HG02623 (cell line): ENCODE results near the gene FRS2.
"Not testable (repeated sequence)": the region's sequence is repeated elsewhere in the genome, so short reads cannot be mapped to it uniquely, and the experiment has no call there.

Source experiments
- ATAC-seq: cut with Tn5 transposase; IDR thresholded peaks from one replicate; pipeline ENCODE4 v1.9.1; 2021; ENCODE audit warnings: moderate library complexity; ENCODE audit not compliant: unreplicated experiment

FRS2 gene, protein sequence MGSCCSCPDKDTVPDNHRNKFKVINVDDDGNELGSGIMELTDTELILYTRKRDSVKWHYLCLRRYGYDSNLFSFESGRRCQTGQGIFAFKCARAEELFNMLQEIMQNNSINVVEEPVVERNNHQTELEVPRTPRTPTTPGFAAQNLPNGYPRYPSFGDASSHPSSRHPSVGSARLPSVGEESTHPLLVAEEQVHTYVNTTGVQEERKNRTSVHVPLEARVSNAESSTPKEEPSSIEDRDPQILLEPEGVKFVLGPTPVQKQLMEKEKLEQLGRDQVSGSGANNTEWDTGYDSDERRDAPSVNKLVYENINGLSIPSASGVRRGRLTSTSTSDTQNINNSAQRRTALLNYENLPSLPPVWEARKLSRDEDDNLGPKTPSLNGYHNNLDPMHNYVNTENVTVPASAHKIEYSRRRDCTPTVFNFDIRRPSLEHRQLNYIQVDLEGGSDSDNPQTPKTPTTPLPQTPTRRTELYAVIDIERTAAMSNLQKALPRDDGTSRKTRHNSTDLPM

DNA sequence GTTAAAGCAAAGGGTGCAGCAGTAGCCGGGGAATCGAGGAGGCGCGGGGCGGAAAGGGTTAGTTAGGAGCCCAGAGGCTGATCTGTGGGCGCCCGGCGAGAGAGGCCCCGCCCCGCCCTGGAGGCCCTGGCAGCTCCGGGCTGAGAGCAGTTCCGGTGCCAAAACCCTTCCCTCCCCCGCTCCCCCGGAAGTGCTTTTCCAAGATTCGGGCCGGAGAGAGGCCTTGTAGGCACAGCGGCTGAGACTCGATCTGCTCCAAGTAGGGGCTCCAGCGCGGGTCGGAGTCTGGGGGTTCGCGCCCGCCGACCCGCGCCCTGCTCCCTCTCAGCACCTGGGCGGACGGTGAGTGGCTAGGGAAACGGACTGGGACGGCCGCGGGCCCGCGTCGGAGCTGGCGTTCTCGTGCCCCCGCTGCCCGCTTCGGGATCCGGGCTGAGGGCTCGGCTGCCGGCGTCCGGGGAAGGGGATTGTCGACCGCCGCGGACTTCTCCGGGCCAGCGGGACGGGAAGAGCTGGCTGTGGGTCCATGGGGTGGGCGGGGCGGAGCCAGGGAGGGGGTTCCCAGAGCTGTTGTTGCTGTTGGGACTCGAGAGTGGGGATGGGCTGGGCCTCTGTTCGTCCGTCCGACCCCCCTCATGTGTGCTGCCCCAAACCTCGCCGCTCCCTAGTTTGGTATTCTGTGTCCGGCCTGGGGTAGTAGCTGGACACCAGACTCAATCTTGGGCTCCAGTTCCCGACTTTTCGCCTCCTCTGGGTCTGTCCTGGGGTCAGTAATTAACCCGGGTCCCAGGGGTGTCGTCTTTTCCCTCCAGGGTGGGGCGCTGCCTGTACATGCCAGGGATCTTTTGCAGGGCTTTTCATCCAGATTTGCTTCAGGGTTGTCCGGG lies at the start of gene FRS2:
Gene FRS2, plus strand, starts transcription at position 200 of the 887 bp plus-strand sequence. CDS start 98,643 bp downstream, outside the sequence.
- peak; percentile 93 for ATAC-seq

DNA sequence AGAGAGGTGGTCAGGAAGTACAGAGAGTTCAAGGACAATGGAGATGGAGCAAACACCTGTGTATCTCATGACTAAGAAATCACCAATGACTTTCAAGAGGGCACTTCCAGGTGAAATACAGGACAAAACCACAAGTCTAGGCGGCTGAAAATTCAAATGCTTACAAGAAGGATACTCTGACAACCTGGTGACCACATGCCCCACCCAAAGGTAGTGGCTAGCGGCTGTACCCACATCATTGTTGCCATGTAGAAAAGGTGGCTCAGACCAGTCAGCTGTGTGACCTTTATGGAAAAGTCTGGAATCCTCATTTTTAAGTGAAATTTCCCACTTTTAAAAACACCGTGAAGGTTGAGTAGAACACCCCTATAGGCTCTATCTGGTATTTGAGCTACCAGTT lies 48.6 kb upstream of the FRS2 start:
- ATAC-seq = no peak

GRCh38 chr12:69423037-69423905 lies 46.9 kb upstream of the FRS2 start:
- ATAC-seq = no peak

GRCh38 chr12:69425417-69425816 lies 44.8 kb upstream of the FRS2 start:
- ATAC-seq = no peak

DNA sequence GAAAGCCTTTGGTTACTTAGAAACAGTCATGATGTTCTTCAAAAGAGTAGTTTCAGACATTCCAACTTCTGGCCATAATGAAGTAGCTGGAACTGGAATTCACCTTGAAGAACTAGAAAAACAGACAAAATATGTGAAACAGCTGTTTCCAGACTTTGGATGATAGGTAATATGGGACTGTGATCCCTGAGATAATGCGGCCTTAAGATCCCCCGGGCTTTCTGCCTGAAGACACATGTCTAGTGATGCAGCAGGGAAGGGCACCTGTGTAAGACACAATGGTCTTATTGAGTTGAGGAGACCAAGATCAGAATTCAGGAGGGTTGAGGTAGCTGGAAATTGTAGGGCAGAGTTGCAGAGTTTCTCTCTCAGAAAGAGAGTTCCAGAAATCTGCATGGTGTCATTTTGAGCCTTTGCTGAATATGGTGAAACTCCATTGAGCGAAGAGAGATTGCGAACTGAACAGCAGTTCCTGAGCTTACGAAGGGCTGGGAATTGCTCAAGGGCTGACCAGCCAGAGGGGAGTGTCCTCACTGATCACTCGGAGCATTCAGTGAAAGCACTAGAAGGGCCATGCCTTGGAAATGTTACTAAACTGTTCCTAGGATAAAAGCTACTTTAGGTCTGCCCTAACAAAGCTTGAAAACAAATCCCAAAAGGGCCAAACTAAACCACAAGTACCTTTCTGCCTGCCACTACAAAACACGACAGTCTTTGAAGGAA lies 41.7 kb upstream of the FRS2 start:
- ATAC-seq = no peak

DNA sequence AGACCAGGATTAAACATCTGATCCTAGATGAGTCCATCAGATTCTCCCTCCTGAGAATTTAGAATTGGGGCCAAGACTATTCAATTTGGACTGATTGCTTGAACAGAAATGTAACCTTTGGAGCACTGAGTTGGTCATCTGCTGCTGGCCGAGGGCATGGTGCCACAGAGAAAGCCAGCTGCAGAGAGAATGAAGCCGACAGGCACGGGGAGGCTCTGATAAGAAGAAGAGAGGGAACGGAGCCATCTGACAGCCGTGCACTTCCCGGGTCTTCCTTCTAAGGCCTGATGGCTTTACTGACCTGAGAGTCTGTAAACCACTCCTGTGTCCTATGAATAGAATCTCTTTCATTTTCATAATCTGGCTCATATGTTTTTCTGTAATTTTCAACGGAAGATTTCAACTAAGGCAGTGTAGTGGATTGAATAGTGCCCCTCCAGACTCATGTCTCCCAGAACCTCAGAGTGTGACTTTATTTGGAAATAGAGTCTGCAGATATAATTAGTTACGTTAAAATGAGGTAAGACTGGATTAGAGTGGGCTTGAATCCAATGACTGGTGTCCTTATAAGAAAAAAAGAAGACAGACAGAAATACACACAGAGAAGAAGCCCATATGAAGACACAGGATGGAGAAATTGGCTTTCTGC lies 39.1 kb upstream of the FRS2 start:
- ATAC-seq = no peak

DNA sequence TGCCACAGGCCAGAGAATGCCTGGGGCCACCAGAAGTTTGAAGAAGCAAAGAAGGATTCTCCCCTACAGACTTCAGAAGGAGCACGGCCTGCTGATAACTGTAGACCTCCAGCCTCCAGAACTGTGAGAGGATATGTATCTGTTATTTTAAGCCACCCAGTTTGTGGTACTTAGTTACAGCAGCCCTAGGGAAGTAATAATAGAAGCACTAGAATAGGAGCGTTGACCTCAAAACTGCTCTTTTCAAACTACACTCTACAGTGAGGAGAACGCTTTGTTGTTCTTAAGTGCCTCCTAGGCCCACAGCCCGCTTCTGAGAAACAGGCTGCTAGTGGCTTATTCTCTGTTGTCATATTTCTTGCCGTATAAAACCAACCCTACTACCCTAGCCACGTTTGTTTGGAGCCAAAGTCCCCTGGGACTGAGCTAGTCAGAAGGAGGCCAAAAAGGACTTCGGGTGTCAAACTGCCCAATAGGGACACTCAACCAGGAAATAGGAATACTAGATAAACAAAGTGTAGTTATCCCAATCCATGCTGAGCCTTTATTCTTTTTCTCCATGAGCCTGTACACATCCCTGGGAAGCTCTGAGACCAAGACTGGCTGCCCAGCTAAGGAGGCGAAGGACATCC lies 38.5 kb upstream of the FRS2 start:
- no peak for ATAC-seq

GRCh38 chr12:69433653-69434052 lies 36.5 kb upstream of the FRS2 start:
- ATAC-seq = no peak

GRCh38 chr12:69435644-69436043 lies 34.5 kb upstream of the FRS2 start:
- no peak for ATAC-seq

DNA sequence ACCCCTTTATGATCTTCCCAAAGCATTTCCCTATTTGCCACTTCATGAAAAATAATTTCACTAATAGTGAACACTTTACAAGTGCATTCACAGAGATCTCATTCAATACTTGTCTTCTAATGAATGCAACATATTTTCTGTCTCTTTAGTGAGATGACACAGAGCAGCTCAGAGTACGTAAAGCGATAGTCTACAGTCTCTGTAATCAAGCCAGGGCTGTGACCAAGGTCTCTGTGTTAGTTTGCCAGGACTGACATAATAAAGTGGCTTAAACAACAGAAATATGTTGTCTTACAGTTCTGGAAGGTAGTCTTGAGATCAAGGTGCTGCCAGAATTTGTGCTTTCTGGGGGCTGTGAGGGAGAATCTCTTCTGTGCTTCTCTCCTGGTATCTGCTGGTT lies 33.1 kb upstream of the FRS2 start:
- no peak for ATAC-seq

DNA sequence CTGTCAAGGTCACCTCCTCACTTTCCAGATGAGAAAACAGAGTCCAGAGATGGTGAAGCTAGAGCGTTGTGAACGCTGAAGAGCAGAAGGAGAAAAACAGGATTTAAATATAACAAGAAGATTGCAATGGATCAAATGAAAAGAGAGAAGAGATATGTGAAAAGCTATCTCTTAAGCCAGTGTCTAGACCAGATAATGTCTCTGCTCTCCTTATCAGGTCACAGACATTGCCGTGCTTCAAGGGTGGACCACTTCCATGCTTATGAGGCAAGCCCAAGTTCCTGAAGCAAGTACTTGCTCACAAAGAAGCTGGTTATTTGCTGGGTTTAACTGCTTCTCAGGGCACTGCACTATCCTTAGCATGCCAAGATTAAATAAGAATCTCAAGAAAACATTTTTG lies 31.6 kb upstream of the FRS2 start:
- no peak for ATAC-seq

DNA sequence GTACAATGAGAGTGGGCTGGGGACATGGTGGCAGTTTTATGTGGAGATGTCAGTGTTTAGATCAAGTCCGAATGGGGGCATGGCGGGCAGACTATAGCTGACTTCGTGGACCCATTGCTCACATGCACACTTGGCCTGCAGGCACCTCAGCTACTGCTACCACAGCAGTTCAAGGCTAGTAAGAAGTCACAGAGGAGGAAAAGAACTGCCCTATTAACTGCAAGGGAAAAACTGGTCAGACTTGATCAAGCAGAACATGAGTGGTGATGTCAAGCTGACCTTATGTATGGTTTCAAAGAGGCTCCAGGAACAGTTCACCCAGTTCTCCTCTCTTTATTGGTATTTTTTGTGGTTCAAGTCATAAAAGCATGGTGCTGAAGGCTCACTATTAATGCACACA lies 30.2 kb upstream of the FRS2 start:
- ATAC-seq = no peak

GRCh38 chr12:69440886-69441285 lies 29.3 kb upstream of the FRS2 start:
- no peak for ATAC-seq

- no peak for ATAC-seq
Measured at GRCh38 chr12:69442894-69443293, 27.3 kb upstream of the FRS2 start.

- no peak for ATAC-seq
Measured at GRCh38 chr12:69443916-69444315, 26.3 kb upstream of the FRS2 start.

DNA sequence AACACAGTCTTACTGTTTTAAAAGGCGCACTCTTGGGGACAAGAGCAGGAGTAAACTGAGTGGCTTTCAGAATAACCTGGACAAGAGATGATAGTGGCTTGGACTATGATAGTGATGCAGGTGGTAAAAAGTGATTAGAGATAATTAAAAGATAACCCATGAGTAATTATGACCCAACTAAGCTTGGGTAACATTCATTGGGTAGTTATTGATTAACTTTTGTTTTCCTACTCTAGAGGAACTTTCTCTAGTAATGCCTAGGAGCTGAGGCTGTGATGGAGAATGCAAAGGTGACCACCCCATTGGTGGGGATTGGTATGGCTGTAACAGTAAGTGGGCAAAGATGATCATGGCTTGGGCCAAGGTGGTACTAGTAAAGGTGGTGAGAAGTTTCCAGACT lies 22.3 kb upstream of the FRS2 start:
- ATAC-seq = no peak

DNA sequence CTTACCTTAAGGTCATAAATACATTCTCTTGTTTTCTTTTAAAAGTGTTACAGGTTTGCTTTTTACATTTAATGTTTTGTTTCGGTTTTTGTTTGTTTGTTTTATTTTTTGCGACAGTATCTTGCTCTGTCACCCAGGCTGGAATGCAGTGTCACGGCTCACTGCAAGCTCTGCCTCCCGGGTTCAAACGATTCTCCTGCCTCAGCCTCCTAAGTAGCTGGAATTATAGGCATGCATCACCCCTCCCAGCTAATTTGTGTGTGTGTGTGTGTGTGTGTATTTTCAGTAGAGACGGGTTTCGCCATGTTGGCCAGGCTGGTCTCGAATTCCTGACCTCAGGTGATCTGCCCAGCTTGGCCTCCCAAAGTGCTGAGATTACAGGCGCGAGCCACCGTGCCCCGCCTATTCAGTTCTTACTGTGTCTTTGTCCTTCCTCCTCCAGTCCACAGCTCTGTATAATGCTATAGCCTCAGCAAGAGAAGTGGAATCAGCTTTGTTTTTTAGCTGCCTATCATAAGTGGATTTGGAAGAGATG lies 17.5 kb upstream of the FRS2 start:
- ATAC-seq = not testable (repeated sequence)

DNA sequence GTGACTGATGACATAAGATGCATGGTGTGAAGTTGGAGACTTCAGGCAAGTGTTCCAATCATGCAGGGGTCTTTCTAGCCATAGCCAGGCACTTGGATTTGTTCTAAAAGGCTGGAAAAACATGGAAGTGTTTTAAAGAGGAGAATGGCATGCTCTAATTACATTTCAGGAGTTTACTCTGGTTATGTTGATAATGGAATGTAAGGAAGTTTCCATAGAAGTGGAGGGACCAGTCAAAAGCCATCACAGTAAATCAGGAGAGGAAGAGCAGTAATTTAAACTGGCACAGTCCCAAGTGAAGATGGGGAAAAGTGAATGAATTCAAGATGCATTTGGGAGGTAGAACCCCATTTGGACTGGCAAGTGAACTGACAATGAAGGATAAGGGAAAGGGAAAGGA lies 13.9 kb upstream of the FRS2 start:
- no peak for ATAC-seq

DNA sequence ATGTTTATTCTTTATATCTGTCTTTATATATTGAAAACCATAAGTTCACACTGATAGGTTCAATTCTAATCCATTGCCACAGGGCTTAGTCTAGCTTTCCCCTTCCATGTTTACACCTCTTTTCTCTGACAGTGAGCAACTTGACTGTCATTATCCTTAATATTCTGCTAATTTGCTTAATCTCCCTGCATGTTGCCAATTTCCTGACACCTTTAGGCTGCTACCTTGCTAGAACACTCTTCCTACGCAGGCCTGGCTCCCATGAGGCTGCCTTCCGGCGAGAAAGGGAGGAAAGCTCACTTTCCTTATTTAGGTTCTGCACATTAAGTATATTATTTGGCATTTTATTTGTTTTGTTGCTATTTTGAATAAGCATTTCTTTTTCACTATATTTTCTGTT lies 12.8 kb upstream of the FRS2 start:
- no peak for ATAC-seq
